Measurements from ENCODE around the gene NFIX.
A peak's percentile ranks its signal among the peaks of the same experiment; 100 is the strongest.

DNA sequence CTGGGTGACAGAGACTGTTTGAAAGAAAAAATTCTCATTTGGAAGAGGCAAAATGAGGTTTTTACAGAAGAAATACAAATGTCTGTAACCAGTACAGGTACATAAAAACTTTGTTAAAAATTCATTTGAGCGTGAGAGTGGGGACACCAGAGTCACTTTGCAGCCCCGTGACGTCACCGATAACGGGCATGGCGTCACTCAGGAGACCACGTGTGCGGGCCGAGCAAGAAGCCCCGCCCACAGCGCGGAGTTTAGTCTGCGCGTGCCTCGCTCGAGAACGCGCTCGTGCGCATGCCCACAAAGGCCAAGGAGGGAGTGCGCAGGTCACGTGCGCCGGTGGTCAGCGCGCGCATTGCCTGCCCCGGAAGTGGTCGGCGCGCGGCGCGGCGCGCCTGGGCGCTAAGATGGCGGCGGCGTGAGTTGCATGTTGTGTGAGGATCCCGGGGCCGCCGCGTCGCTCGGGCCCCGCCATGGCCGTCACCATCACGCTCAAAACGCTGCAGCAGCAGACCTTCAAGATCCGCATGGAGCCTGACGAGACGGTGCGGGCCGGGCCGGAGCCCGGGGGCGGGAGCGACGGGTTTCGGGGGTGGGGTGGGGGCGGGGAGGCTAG is 49.7 kb upstream of the NFIX start, which contains the start of gene RAD23A:
- TF ChIP-seq, protein P1, sequence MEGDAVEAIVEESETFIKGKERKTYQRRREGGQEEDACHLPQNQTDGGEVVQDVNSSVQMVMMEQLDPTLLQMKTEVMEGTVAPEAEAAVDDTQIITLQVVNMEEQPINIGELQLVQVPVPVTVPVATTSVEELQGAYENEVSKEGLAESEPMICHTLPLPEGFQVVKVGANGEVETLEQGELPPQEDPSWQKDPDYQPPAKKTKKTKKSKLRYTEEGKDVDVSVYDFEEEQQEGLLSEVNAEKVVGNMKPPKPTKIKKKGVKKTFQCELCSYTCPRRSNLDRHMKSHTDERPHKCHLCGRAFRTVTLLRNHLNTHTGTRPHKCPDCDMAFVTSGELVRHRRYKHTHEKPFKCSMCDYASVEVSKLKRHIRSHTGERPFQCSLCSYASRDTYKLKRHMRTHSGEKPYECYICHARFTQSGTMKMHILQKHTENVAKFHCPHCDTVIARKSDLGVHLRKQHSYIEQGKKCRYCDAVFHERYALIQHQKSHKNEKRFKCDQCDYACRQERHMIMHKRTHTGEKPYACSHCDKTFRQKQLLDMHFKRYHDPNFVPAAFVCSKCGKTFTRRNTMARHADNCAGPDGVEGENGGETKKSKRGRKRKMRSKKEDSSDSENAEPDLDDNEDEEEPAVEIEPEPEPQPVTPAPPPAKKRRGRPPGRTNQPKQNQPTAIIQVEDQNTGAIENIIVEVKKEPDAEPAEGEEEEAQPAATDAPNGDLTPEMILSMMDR (IDR thresholded peaks at IDR 0.05 in 4 of 5, conservative IDR thresholded peaks at IDR 0.05 in 1 of 5): peak in 1 of 5 experiments; percentile 30
- peak; percentile 96 to 97 for TF ChIP-seq POLR2A (IDR thresholded peaks at IDR 0.05)

Measured in gastrocnemius medialis (tissue), 4 donors.